HepG2 (cell line): ENCODE results near the gene CDHR3. TPM values are rescaled to one million over a fixed set of nuclear protein-coding genes. Genes with fewer than 3 reads are reported as not detected.

ENCODE experiments used
- CERS6 ChIP-seq: sonication (generic); formaldehyde crosslinking; IDR thresholded peaks from 2 replicates; pipeline ENCODE4 v1.5.0; 2020; ENCODE audit warnings: missing genetic modification reagents
- FOSL2 ChIP-seq: sonication (generic); formaldehyde crosslinking; IDR thresholded peaks from 2 replicates; pipeline ENCODE4 v1.4.0; 2020; ENCODE audit warnings: missing genetic modification reagents
- FOXP1 ChIP-seq, 2 experiments: fragments of 450-650 bp in 1 of 2; IDR thresholded peaks; 2 replicates each; pipeline ENCODE4 v1.6.1; 2017 to 2018; ENCODE audit warnings: antibody characterized with exemption in 1 of 2
- GATA4 ChIP-seq: sonication (generic); IDR thresholded peaks from 2 replicates; pipeline ENCODE4 v1.6.1; 2016; ENCODE audit warnings: antibody characterized with exemption, low read depth, borderline replicate concordance
- JUNB ChIP-seq: sonication (generic); formaldehyde crosslinking; IDR thresholded peaks from 2 replicates; pipeline ENCODE4 v1.8.0; 2022; ENCODE audit warnings: missing genetic modification reagents, mild to moderate bottlenecking, borderline replicate concordance
- LCORL ChIP-seq, 2 experiments: fragments of 450-650 bp in 1 of 2; sonication (generic) in 1 of 2; formaldehyde crosslinking in 1 of 2; IDR thresholded peaks; 2 replicates each; pipeline versions ENCODE4 v1.5.0 to v1.6.1; 2017 to 2020; ENCODE audit warnings: antibody characterized with exemption in 1 of 2, missing genetic modification reagents in 1 of 2
- NFE2L1 ChIP-seq: sonication (generic); formaldehyde crosslinking; IDR thresholded peaks from 2 replicates; pipeline ENCODE4 v1.4.0; 2020; ENCODE audit warnings: missing genetic modification reagents, mild to moderate bottlenecking, borderline replicate concordance
- NFKB2 ChIP-seq: sonication (generic); formaldehyde crosslinking; IDR thresholded peaks from 2 replicates; pipeline ENCODE4 v1.4.0; 2020; ENCODE audit warnings: missing genetic modification reagents, borderline replicate concordance
- NR2C2 ChIP-seq: sonication (generic); formaldehyde crosslinking; IDR thresholded peaks from 2 replicates; pipeline ENCODE4 v1.4.0; 2020; ENCODE audit warnings: missing genetic modification reagents, mild to moderate bottlenecking, moderate library complexity, borderline replicate concordance
- PTBP1 ChIP-seq: fragments of 200-400 bp; formaldehyde crosslinking; IDR thresholded peaks from 2 replicates; pipeline ENCODE4 v1.6.1; 2018; ENCODE audit warnings: low read length, low read depth; ENCODE audit not compliant: poor library complexity, severe bottlenecking
- TEAD3 ChIP-seq: optimal IDR thresholded peaks from 2 replicates; pipeline ENCODE3; 2016; ENCODE audit warnings: borderline replicate concordance
- TGIF2 ChIP-seq: IDR thresholded peaks from 2 replicates; pipeline ENCODE4 v1.6.1; 2016; ENCODE audit warnings: control low read depth, missing compliant biosample characterization
- ZEB1 ChIP-seq: IDR thresholded peaks from 2 replicates; pipeline ENCODE4 v1.6.1; 2012; ENCODE audit warnings: mild to moderate bottlenecking, low read depth, inconsistent platforms; ENCODE audit not compliant: insufficient replicate concordance
- ZNF556 ChIP-seq: sonication (generic); formaldehyde crosslinking; IDR thresholded peaks from 2 replicates; pipeline ENCODE4 v1.4.0; 2020; ENCODE audit warnings: mild to moderate bottlenecking, missing genetic modification reagents, borderline replicate concordance
- ZNF609 ChIP-seq: sonication (generic); formaldehyde crosslinking; IDR thresholded peaks from 2 replicates; pipeline ENCODE4 v1.4.0; 2020; ENCODE audit warnings: mild to moderate bottlenecking, missing genetic modification reagents, borderline replicate concordance
- polyA plus RNA-seq, 8 experiments: library from polyadenylated mRNA; depleted of rRNA in 3 of 8; stranded (reverse) in 7 of 8; unstranded in 1 of 8; fragments of >200 nt; fragmentation: Illumina TruSeq in 4 of 8; extraction: Trizol in 4 of 8; gene quantifications; 2 replicates each; pipeline versions ENCODE4 v1.2.1 to v1.2.3, GENCODE V29; 2011 to 2016; ENCODE audit warnings: low read depth in 4 of 8, missing spikeins in 1 of 8, mixed read lengths in 1 of 8; ENCODE audit not compliant: insufficient read depth in 1 of 8
- total RNA-seq, 5 experiments: library from RNA; depleted of rRNA; stranded (reverse); fragments of >200 nt; fragmentation: Illumina TruSeq; extraction: Trizol; gene quantifications; 2 replicates each; pipeline ENCODE4 v1.2.3, GENCODE V29; 2016; ENCODE audit warnings: low read depth in 1 of 5
- TF ChIP-seq, protein P1 (sequence below): sonication (generic); formaldehyde crosslinking; IDR thresholded peaks from 2 replicates; pipeline ENCODE4 v1.8.0; 2022; ENCODE audit warnings: mild to moderate bottlenecking, missing genetic modification reagents
- TF ChIP-seq, protein P2 (sequence below): sonication (generic); formaldehyde crosslinking; IDR thresholded peaks from 2 replicates; pipeline ENCODE4 v1.5.1; 2020; ENCODE audit warnings: mild to moderate bottlenecking, missing genetic modification reagents, moderate library complexity

Gene CDHR3
- total and polyA plus RNA-seq, 2 of the 13 experiments (the other 11 are each of a cell fraction or from before 2014, with no cell fraction given): 6.5 to 11.8 TPM

DNA sequence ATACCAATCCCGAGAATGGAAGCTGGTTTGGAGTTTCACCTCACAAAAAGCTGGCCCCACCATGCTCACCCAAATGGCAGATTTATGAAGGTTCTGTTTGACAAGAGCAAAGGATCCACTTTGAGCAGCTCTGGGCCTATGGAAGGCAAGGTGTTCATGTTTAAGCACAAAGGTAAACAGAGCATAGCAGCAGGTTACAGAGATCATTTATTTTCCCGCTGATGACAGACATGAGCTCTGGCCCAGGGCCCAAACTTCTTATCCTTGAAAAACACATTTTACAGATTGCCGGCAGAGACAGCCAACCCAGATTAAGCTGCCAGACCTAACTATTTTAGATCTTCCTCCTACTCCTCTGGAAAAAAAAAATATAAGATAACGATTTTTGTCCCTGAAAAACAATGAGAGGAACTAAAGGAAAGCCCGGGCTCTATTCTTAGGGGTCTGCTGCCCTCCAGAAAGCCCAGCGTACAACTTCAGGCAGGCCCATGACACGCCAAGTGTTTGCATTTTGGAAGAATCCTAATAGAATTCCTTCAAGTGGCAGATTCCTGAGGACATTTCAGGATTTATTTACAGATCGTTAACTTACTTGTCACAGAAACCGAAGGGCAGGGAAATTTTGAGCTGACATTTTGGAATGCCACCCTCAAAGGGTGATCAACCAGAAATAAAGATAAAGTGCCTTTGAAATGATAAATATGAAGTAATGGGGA lies 109.1 kb downstream of the CDHR3 start (continued):
- no peak; the same call in 1 of the 2 replicates for TF ChIP-seq ZNF609 (CRISPR knock-in tag)
- TF ChIP-seq ZEB1: peak; percentile 83
- peak; percentile 62; the same call in 1 of the 2 replicates for TF ChIP-seq ZNF556 (CRISPR knock-in tag)
- no peak for TF ChIP-seq PTBP1
- TF ChIP-seq GATA4: no peak
- no peak for TF ChIP-seq CERS6 (CRISPR knock-in tag)
- TF ChIP-seq JUNB (CRISPR knock-in tag): no peak
- TF ChIP-seq FOXP1 (IDR thresholded peaks at IDR 0.05): no peak
- peak; percentile 47; the same call in 1 of the 2 replicates for TF ChIP-seq FOXP1 (CRISPR knock-in tag; IDR thresholded peaks at IDR 0.05)
- TF ChIP-seq, protein P1, sequence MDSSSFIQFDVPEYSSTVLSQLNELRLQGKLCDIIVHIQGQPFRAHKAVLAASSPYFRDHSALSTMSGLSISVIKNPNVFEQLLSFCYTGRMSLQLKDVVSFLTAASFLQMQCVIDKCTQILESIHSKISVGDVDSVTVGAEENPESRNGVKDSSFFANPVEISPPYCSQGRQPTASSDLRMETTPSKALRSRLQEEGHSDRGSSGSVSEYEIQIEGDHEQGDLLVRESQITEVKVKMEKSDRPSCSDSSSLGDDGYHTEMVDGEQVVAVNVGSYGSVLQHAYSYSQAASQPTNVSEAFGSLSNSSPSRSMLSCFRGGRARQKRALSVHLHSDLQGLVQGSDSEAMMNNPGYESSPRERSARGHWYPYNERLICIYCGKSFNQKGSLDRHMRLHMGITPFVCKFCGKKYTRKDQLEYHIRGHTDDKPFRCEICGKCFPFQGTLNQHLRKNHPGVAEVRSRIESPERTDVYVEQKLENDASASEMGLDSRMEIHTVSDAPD (CRISPR knock-in tag): no peak
- TF ChIP-seq FOSL2: peak; percentile 17; the same call in 1 of the 2 replicates
- no peak for TF ChIP-seq TGIF2
- no peak for TF ChIP-seq NR2C2 (CRISPR knock-in tag)
- no peak for TF ChIP-seq LCORL (IDR thresholded peaks at IDR 0.05)
- peak; percentile 83 for TF ChIP-seq LCORL (CRISPR knock-in tag; IDR thresholded peaks at IDR 0.05)
- TF ChIP-seq NFKB2 (CRISPR knock-in tag): no peak
- TF ChIP-seq, protein P2, sequence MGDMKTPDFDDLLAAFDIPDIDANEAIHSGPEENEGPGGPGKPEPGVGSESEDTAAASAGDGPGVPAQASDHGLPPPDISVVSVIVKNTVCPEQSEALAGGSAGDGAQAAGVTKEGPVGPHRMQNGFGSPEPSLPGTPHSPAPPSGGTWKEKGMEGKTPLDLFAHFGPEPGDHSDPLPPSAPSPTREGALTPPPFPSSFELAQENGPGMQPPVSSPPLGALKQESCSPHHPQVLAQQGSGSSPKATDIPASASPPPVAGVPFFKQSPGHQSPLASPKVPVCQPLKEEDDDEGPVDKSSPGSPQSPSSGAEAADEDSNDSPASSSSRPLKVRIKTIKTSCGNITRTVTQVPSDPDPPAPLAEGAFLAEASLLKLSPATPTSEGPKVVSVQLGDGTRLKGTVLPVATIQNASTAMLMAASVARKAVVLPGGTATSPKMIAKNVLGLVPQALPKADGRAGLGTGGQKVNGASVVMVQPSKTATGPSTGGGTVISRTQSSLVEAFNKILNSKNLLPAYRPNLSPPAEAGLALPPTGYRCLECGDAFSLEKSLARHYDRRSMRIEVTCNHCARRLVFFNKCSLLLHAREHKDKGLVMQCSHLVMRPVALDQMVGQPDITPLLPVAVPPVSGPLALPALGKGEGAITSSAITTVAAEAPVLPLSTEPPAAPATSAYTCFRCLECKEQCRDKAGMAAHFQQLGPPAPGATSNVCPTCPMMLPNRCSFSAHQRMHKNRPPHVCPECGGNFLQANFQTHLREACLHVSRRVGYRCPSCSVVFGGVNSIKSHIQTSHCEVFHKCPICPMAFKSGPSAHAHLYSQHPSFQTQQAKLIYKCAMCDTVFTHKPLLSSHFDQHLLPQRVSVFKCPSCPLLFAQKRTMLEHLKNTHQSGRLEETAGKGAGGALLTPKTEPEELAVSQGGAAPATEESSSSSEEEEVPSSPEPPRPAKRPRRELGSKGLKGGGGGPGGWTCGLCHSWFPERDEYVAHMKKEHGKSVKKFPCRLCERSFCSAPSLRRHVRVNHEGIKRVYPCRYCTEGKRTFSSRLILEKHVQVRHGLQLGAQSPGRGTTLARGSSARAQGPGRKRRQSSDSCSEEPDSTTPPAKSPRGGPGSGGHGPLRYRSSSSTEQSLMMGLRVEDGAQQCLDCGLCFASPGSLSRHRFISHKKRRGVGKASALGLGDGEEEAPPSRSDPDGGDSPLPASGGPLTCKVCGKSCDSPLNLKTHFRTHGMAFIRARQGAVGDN (CRISPR knock-in tag): no peak
- TF ChIP-seq TEAD3 (CRISPR knock-in tag): peak; percentile 72
- TF ChIP-seq NFE2L1 (CRISPR knock-in tag): no peak
